HepG2 (cell line): Measurements from ENCODE around the gene URGCP. TPM values are rescaled to one million over a fixed set of nuclear protein-coding genes. Genes with fewer than 3 reads are reported as not detected.

Experiments
- ATAC-seq: fragments of 200-7000 bp; cut with Tn5 transposase; 3 replicates; pipeline ENCODE4 v1.9.1; 2020; ENCODE audit warnings: mild to moderate bottlenecking, moderate library complexity
- BruUV-seq: library from RNA; stranded (reverse); fragments of 400-500 nt; replicated peaks from 2 replicates; lab custom pipeline; 2021; lab: Mats Ljungman, UMichigan
- CTCF ChIA-PET: fragments of 300-600 bp; formaldehyde crosslinking; extraction: SDS; loops from one replicate; lab custom pipeline; 2021; ENCODE audit warnings: low total read pairs, inconsistent platforms, low intra/inter-chr PET ratio; lab: Yijun Ruan, JAX
- POLR2A ChIA-PET: fragments of 350-600 bp; sonication (Branson Sonifier 250); formaldehyde crosslinking; loops from one replicate; lab custom pipeline; 2020; ENCODE audit warnings: antibody characterized with exemption, inconsistent platforms; lab: Yijun Ruan, JAX
- DNase-seq: peaks from one replicate; pipeline ENCODE4 v3.0.0-alpha.2; 2015; ENCODE audit warnings: low spot score
- FAIRE-seq: peaks from 3 replicates; lab custom pipeline; 2011; peaks lifted over from hg19 to GRCh38; lab: Jason Lieb, UNC
- H2AFZ ChIP-seq: one replicate; pipeline ENCODE4 v1.6.1; 2011; ENCODE audit warnings: low read length, inconsistent platforms
- H3K27ac ChIP-seq: fragments of 300-600 bp; 3 replicates; pipeline ENCODE4 v1.8.0; 2011; ENCODE audit warnings: mixed run types, mild to moderate bottlenecking, mixed read lengths, low read length, inconsistent platforms; ENCODE audit not compliant: insufficient read depth; ENCODE audit errors: extremely low read length
- H3K27me3 ChIP-seq, 2 experiments: fragments of 200-600 bp in 1 of 2; 2 replicates in 1 of 2; 3 replicates in 1 of 2; pipeline versions ENCODE4 v1.6.0 to v1.8.0; 2011; ENCODE audit warnings: low read length in 2 of 2, mild to moderate bottlenecking in 2 of 2, moderate library complexity in 2 of 2, inconsistent platforms in 1 of 2; ENCODE audit not compliant: insufficient read depth in 2 of 2, control insufficient read depth in 1 of 2
- H3K36me3 ChIP-seq, 2 experiments: fragments of 200-600 bp in 1 of 2; replicated peaks in 1 of 2; 2 replicates in 1 of 2; 3 replicates in 1 of 2; pipeline versions ENCODE4 v1.5.1 to v1.8.0; 2011; ENCODE audit warnings: low read length in 2 of 2, inconsistent platforms in 1 of 2; ENCODE audit not compliant: insufficient read depth in 2 of 2, control insufficient read depth in 1 of 2
- H3K4me1 ChIP-seq: 2 replicates; pipeline ENCODE4 v1.5.1; 2012; ENCODE audit warnings: low read length, inconsistent platforms; ENCODE audit not compliant: insufficient read depth
- H3K4me2 ChIP-seq: 2 replicates; pipeline ENCODE4 v1.6.0; 2011; ENCODE audit warnings: low read depth, low read length, inconsistent platforms
- H3K4me3 ChIP-seq, 3 experiments: fragments of 200-600 bp in 1 of 3; sonication (generic), shearing (Covaris generic) in 1 of 3; replicated peaks in 1 of 3; 2 replicates each; pipeline ENCODE4 v1.5.1; 2011 to 2016; ENCODE audit warnings: low read length in 3 of 3, inconsistent platforms in 2 of 3, low read depth in 2 of 3, mild to moderate bottlenecking in 2 of 3, control low read depth in 1 of 3, mixed read lengths in 1 of 3; ENCODE audit not compliant: insufficient read depth in 1 of 3
- H3K79me2 ChIP-seq: one replicate; pipeline ENCODE4 v1.6.1; 2011; ENCODE audit warnings: low read length, inconsistent platforms; ENCODE audit not compliant: insufficient read depth
- H3K9ac ChIP-seq: 2 replicates; pipeline ENCODE4 v1.6.0; 2011; ENCODE audit warnings: mild to moderate bottlenecking, low read depth, low read length, inconsistent platforms; ENCODE audit not compliant: insufficient read depth
- H3K9me3 ChIP-seq: 2 replicates; pipeline ENCODE4 v1.5.1; 2012; ENCODE audit warnings: mild to moderate bottlenecking, low read length
- H4K20me1 ChIP-seq: 2 replicates; pipeline ENCODE4 v1.6.0; 2011; ENCODE audit warnings: inconsistent platforms, mild to moderate bottlenecking, low read length, moderate library complexity; ENCODE audit not compliant: insufficient read depth
- DNMT3B ChIP-seq: conservative IDR thresholded peaks from 2 replicates; pipeline ENCODE4 v1.6.1; 2016; ENCODE audit warnings: missing biosample characterization, control low read depth
- GTF3A ChIP-seq: sonication (generic); formaldehyde crosslinking; conservative IDR thresholded peaks from 2 replicates; pipeline ENCODE4 v1.4.0; 2020; ENCODE audit warnings: mild to moderate bottlenecking, missing genetic modification reagents
- HDAC6 ChIP-seq: fragments of 200-600 bp; sonication (generic); IDR thresholded peaks from 2 replicates; pipeline ENCODE4 v1.7.0; 2017; ENCODE audit warnings: mild to moderate bottlenecking, antibody characterized with exemption, low read length, low read depth
- HOXA3 ChIP-seq: sonication (generic); formaldehyde crosslinking; IDR thresholded peaks from 2 replicates; pipeline ENCODE4 v1.5.0; 2020; ENCODE audit warnings: missing genetic modification reagents
- JUNB ChIP-seq: sonication (generic); formaldehyde crosslinking; IDR thresholded peaks from 2 replicates; pipeline ENCODE4 v1.8.0; 2022; ENCODE audit warnings: missing genetic modification reagents, mild to moderate bottlenecking, borderline replicate concordance
- KLF12 ChIP-seq: sonication (generic); formaldehyde crosslinking; IDR thresholded peaks from 2 replicates; pipeline ENCODE4 v1.4.0; 2020; ENCODE audit warnings: missing genetic modification reagents, borderline replicate concordance
- MTF1 ChIP-seq: sonication (generic); formaldehyde crosslinking; IDR thresholded peaks from 2 replicates; pipeline ENCODE4 v1.5.0; 2020; ENCODE audit warnings: missing genetic modification reagents
- SKI ChIP-seq: fragments of 450-650 bp; IDR thresholded peaks from one replicate; pipeline ENCODE4 v1.6.1; 2018; ENCODE audit warnings: mild to moderate bottlenecking; ENCODE audit not compliant: partially characterized antibody
- SP5 ChIP-seq: IDR thresholded peaks from 2 replicates; pipeline ENCODE4 v1.6.1; 2016; ENCODE audit warnings: low read depth, borderline replicate concordance
- TEAD3 ChIP-seq: optimal IDR thresholded peaks from 2 replicates; pipeline ENCODE3; 2016; ENCODE audit warnings: borderline replicate concordance
- ZKSCAN5 ChIP-seq: sonication (generic); formaldehyde crosslinking; IDR thresholded peaks from 2 replicates; pipeline ENCODE4 v1.5.1; 2020; ENCODE audit warnings: mild to moderate bottlenecking, missing genetic modification reagents
- ZNF136 ChIP-seq: sonication (generic); formaldehyde crosslinking; IDR thresholded peaks from 2 replicates; pipeline ENCODE4 v1.8.1; 2022; ENCODE audit warnings: low read depth, mild to moderate bottlenecking, moderate library complexity, missing genetic modification reagents
- ZNF264 ChIP-seq: sonication (generic); formaldehyde crosslinking; IDR thresholded peaks from 2 replicates; pipeline ENCODE4 v1.4.0; 2020; ENCODE audit warnings: missing genetic modification reagents
- ZSCAN20 ChIP-seq: sonication (generic); formaldehyde crosslinking; IDR thresholded peaks from 2 replicates; pipeline ENCODE4 v1.4.0; 2020; ENCODE audit warnings: missing genetic modification reagents, mild to moderate bottlenecking, borderline replicate concordance
- WGBS: methylation state at CpG from one replicate; pipeline ENCODE4 v1.1.6; 2017; ENCODE audit warnings: low lambda C conversion rate; 5-methylcytosine and 5-hydroxymethylcytosine counted together
- in situ Hi-C: cut with HindIII; loops from 2 replicates; pipeline ENCODE4 v1.10.0; 2017; ENCODE audit warnings: low pct_unique_long_range_greater_than_20kb; ENCODE audit not compliant: extremely low pct_ligation_motif_present
- intact Hi-C: fragments of 100-400 bp; cut with micrococcal nuclease; formaldehyde crosslinking; loops from one replicate; pipeline ENCODE4 v1.10.0; 2022; ENCODE audit not compliant: unreplicated experiment
- polyA plus RNA-seq, 8 experiments: library from polyadenylated mRNA; depleted of rRNA in 3 of 8; stranded (reverse) in 7 of 8; unstranded in 1 of 8; fragments of >200 nt; fragmentation: Illumina TruSeq in 4 of 8; extraction: Trizol in 4 of 8; gene quantifications; 2 replicates each; pipeline versions ENCODE4 v1.2.1 to v1.2.3, GENCODE V29; 2011 to 2016; ENCODE audit warnings: low read depth in 4 of 8, missing spikeins in 1 of 8, mixed read lengths in 1 of 8; ENCODE audit not compliant: insufficient read depth in 1 of 8
- total RNA-seq, 5 experiments: library from RNA; depleted of rRNA; stranded (reverse); fragments of >200 nt; fragmentation: Illumina TruSeq; extraction: Trizol; gene quantifications; 2 replicates each; pipeline ENCODE4 v1.2.3, GENCODE V29; 2016; ENCODE audit warnings: low read depth in 1 of 5
- TF ChIP-seq, protein P1 (sequence below): sonication (generic); formaldehyde crosslinking; IDR thresholded peaks from 2 replicates; pipeline ENCODE4 v1.4.0; 2020; ENCODE audit warnings: missing genetic modification reagents
- TF ChIP-seq, protein P2 (sequence below): sonication (generic); formaldehyde crosslinking; IDR thresholded peaks from 2 replicates; pipeline ENCODE4 v1.4.0; 2020; ENCODE audit warnings: mild to moderate bottlenecking, missing genetic modification reagents
- TF ChIP-seq, protein P3 (sequence below): sonication (generic); formaldehyde crosslinking; IDR thresholded peaks from 2 replicates; pipeline ENCODE4 v1.5.1; 2020; ENCODE audit warnings: mild to moderate bottlenecking, missing genetic modification reagents, moderate library complexity

The URGCP gene
- total and polyA plus RNA-seq, 2 of the 13 experiments (the other 11 are each of a cell fraction or from before 2014, with no cell fraction given) = 22.3 to 25.8 TPM

GRCh38 chr7:43926798-43927123 lies 20.4 kb upstream of the URGCP start:
- Histone ChIP-seq H3K9ac (peak overlapping the region; percentile 76), H3K4me2 (peak overlapping the region; percentile 83), H3K4me1 (peaks cover 26% of the 10 kb centered on the region), H2AFZ (peak overlapping the region; percentile 88), H3K9me3 (no peaks in the 10 kb centered on the region), H3K4me3 (peak overlapping the region; percentile 44 to 64 (median 64); a peak in 5 of 6 replicates), H3K79me2 (peaks cover 2% of the 10 kb centered on the region), H3K36me3 (no peaks in the 10 kb centered on the region), H3K27me3 (no peaks in the 10 kb centered on the region), H3K27ac (peak overlapping the region; percentile 84), H4K20me1 (no peaks in the 10 kb centered on the region)
- no peak for DNase-seq
- POLR2A ChIA-PET = interaction anchor here (1.4 to 1.6 kb wide), 4 partner anchors 8 to 58 kb away, joined by 4 to 21 read pairs (median 8); partner anchors contain the start of gene MRPS24
- FAIRE-seq = no peak
- no peak for ATAC-seq
- WGBS = 15% methylated on average over 5 of the region's 6 CpGs
- intact Hi-C loops (loop anchor here (1.0 kb wide), 2 partner anchors 21 to 57 kb away; partner anchors contain the start of gene MRPS24), in situ Hi-C loops (no loop called here)
- BruUV-seq = no TSS peak
- CTCF ChIA-PET = no interaction called here
- TF ChIP-seq KLF12 (CRISPR knock-in tag) (0 out of 2 replicates have a peak, but pooled peaks have one; percentile 15), MTF1 (CRISPR knock-in tag) (0 out of 2 replicates have a peak, but pooled peaks have one; percentile 2), HDAC6 (no peak), HOXA3 (CRISPR knock-in tag) (no peak), DNMT3B (CRISPR knock-in tag) (no peak), JUNB (CRISPR knock-in tag) (no peak), ZNF136 (CRISPR knock-in tag) (0 out of 2 replicates have a peak, but pooled peaks have one; percentile 6), ZNF264 (CRISPR knock-in tag) (0 out of 2 replicates have a peak, but pooled peaks have one; percentile 8), GTF3A (CRISPR knock-in tag) (no peak), ZSCAN20 (peak; percentile 33; the same call in 1 of the 2 replicates), TEAD3 (no peak), SKI (no peak), SP5 (CRISPR knock-in tag) (no peak), ZKSCAN5 (CRISPR knock-in tag) (no peak)
- TF ChIP-seq, protein P1, sequence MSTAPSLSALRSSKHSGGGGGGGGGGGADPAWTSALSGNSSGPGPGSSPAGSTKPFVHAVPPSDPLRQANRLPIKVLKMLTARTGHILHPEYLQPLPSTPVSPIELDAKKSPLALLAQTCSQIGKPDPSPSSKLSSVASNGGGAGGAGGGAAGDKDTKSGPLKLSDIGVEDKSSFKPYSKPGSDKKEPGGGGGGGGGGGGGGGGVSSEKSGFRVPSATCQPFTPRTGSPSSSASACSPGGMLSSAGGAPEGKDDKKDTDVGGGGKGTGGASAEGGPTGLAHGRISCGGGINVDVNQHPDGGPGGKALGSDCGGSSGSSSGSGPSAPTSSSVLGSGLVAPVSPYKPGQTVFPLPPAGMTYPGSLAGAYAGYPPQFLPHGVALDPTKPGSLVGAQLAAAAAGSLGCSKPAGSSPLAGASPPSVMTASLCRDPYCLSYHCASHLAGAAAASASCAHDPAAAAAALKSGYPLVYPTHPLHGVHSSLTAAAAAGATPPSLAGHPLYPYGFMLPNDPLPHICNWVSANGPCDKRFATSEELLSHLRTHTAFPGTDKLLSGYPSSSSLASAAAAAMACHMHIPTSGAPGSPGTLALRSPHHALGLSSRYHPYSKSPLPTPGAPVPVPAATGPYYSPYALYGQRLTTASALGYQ (CRISPR knock-in tag) = 0 out of 2 replicates have a peak, but pooled peaks have one; percentile 70
- TF ChIP-seq, protein P2, sequence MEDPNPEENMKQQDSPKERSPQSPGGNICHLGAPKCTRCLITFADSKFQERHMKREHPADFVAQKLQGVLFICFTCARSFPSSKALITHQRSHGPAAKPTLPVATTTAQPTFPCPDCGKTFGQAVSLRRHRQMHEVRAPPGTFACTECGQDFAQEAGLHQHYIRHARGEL = peak; percentile 25; the same call in 1 of the 2 replicates
- TF ChIP-seq, protein P3, sequence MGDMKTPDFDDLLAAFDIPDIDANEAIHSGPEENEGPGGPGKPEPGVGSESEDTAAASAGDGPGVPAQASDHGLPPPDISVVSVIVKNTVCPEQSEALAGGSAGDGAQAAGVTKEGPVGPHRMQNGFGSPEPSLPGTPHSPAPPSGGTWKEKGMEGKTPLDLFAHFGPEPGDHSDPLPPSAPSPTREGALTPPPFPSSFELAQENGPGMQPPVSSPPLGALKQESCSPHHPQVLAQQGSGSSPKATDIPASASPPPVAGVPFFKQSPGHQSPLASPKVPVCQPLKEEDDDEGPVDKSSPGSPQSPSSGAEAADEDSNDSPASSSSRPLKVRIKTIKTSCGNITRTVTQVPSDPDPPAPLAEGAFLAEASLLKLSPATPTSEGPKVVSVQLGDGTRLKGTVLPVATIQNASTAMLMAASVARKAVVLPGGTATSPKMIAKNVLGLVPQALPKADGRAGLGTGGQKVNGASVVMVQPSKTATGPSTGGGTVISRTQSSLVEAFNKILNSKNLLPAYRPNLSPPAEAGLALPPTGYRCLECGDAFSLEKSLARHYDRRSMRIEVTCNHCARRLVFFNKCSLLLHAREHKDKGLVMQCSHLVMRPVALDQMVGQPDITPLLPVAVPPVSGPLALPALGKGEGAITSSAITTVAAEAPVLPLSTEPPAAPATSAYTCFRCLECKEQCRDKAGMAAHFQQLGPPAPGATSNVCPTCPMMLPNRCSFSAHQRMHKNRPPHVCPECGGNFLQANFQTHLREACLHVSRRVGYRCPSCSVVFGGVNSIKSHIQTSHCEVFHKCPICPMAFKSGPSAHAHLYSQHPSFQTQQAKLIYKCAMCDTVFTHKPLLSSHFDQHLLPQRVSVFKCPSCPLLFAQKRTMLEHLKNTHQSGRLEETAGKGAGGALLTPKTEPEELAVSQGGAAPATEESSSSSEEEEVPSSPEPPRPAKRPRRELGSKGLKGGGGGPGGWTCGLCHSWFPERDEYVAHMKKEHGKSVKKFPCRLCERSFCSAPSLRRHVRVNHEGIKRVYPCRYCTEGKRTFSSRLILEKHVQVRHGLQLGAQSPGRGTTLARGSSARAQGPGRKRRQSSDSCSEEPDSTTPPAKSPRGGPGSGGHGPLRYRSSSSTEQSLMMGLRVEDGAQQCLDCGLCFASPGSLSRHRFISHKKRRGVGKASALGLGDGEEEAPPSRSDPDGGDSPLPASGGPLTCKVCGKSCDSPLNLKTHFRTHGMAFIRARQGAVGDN (CRISPR knock-in tag) = no peak; the same call in 1 of the 2 replicates
